ENCODE data around the gene ATP13A1.

- TF ChIP-seq CTCF (IDR thresholded peaks at IDR 0.05) (no peak), POLR2A (IDR thresholded peaks at IDR 0.05) (no peak)
Observed at GRCh38 chr19:19649580-19649995, 13.9 kb downstream of the ATP13A1 start.
